Spinal cord (tissue), 10 donors: ENCODE data around the gene TRMT2A. TPM values are rescaled to one million over a fixed set of nuclear protein-coding genes. Genes with fewer than 3 reads are reported as not detected.

Source experiments
- DNase-seq, 6 donors: peaks; one replicate each; pipeline versions ENCODE4 v3.0.0 to v3.0.0-alpha.2; 2013 to 2015; ENCODE audit warnings: low spot score in 6 of 6, low read depth in 4 of 6
- H3K27ac ChIP-seq: one replicate; pipeline ENCODE4 v1.5.1; 2013; ENCODE audit warnings: low read depth, low read length, control low read depth
- H3K27me3 ChIP-seq: one replicate; pipeline ENCODE4 v1.6.1; 2013; ENCODE audit warnings: low read length; ENCODE audit not compliant: control insufficient read depth, insufficient read depth
- H3K36me3 ChIP-seq: one replicate; pipeline ENCODE4 v1.6.1; 2013; ENCODE audit warnings: low read length; ENCODE audit not compliant: control insufficient read depth, insufficient read depth
- H3K4me1 ChIP-seq: one replicate; pipeline ENCODE4 v1.6.1; 2013; ENCODE audit warnings: low read length; ENCODE audit not compliant: control insufficient read depth, insufficient read depth
- H3K4me3 ChIP-seq: one replicate; pipeline ENCODE4 v1.5.1; 2013; ENCODE audit warnings: low read depth, low read length, control low read depth
- H3K9me3 ChIP-seq: one replicate; pipeline ENCODE4 v1.6.1; 2013; ENCODE audit warnings: low read length; ENCODE audit not compliant: control insufficient read depth, insufficient read depth
- WGBS: methylation state at CpG from one replicate; pipeline ENCODE4 v1.1.5; 2013; ENCODE audit warnings: missing lambda C conversion rate; ENCODE audit not compliant: insufficient coverage; 5-methylcytosine and 5-hydroxymethylcytosine counted together
- polyA plus RNA-seq, 2 donors: library from polyadenylated mRNA; unstranded; fragments of 120-200 nt; gene quantifications; one replicate each; pipeline ENCODE4 v1.2.1, GENCODE V29; 2013; ENCODE audit not compliant: insufficient read length in 2 of 2
- total RNA-seq, 2 donors: library from RNA; depleted of rRNA in 1 of 2; stranded (reverse); fragments of 120-200 nt in 1 of 2; fragments of >200 nt in 1 of 2; gene quantifications; one replicate each; pipeline versions ENCODE4 v1.2.3 to v1.2.4, GENCODE V29; 2013 to 2014
- donor health status: healthy.

TRMT2A gene
- total and polyA plus RNA-seq, 4 donors: 24.5 to 57.4 (median 50.0) TPM

DNA sequence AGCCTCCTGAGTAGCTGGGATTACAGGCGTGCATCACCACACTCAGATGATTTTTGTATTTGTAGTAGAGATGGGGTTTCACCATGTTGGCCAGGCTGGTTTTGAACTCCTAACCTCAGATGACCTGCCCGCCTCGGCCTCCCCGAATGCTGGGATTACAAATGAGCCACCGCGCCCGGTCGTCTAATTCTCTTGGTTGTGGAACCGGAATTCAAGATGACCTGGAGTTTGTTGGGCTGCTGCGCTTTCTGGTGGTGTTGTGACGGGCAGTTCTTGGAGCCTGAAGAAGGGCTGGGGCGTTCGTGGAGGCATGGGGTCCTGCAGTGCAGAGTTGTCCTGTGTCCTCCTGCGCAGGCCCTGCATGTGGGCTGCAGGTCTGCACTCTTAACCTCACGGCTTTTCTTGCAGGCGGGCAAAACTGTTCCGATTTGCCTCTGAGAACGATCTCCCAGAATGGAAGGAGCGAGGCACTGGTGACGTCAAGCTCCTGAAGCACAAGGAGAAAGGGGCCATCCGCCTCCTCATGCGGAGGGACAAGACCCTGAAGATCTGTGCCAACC, 4.9 kb upstream of the TRMT2A start:
- Histone ChIP-seq H3K4me3 (no peak overlapping the region), H3K27ac (no peak overlapping the region), H3K4me1 (peaks cover 24% of the 10 kb centered on the region), H3K27me3 (no peaks in the 10 kb centered on the region), H3K9me3 (no peaks in the 10 kb centered on the region), H3K36me3 (peaks cover 81% of the 10 kb centered on the region)
- DNase-seq: no peak
- 95% methylated on average over 19 of the region's 22 CpGs for whole genome bisulfite sequencing

DNA sequence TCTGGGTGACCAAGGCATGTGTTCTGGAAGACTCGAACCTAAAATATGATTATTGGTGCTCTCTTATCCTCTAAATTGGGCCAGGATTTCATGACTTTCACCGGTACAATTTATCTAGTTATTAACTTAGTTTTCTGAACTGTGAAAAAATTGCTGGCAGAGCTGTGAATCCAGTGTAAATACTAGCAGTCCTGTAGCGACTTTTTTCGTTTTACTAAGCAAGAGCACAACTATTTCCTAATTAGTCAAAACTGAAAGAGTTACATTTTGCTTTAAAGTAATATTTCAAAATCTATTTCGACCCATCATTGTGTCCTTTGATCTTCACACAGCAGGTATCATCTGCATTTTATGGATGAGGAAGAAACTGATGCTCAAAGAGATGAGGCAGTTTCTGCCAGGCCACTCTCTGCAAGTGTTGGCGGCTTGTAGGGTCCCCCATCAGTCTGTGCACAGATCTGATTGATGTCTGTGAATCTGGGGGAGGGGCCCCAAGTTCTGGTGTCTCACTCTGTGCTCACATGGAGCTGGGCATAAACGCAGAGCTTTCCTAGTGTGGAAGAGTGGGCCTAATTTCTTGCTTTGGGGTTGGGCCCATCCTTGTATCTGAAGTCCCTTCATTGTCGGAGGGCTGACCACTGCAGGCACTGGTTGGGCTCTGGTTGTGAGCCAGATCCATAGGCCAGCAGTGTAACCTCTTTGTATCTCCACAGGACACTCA, 1.4 kb upstream of the TRMT2A start:
- Histone ChIP-seq H3K9me3 (no peaks in the 10 kb centered on the region), H3K4me1 (peaks cover 46% of the 10 kb centered on the region), H3K36me3 (peaks cover 78% of the 10 kb centered on the region), H3K4me3 (peak overlapping the region; percentile 66), H3K27me3 (no peaks in the 10 kb centered on the region), H3K27ac (peak overlapping the region; percentile 47)
- 20% methylated on average over 3 of the region's 8 CpGs for WGBS
- DNase-seq: no peak

- peak overlapping the region; percentile 47 for H3K27ac ChIP-seq
- WGBS: under 1% methylated on average over 65 of the region's 66 CpGs
These were observed 740 bp upstream of the TRMT2A start for GRCh38 chr22:20117633-20118299.

GRCh38 chr22:20116376-20116950, 563 bp downstream of the TRMT2A start:
- no peaks in the 10 kb centered on the region for H3K9me3 ChIP-seq
- H3K4me3 ChIP-seq: peak overlapping the region; percentile 84
- H3K4me1 ChIP-seq: peaks cover 62% of the 10 kb centered on the region
- no peak for DNase-seq
- no peaks in the 10 kb centered on the region for H3K27me3 ChIP-seq
- peak overlapping the region; percentile 57 for H3K27ac ChIP-seq
- peaks cover 78% of the 10 kb centered on the region for H3K36me3 ChIP-seq
- 12% methylated on average over 18 of the region's 27 CpGs for WGBS

More at GRCh38 chr22:20117633-20118299, 740 bp upstream of the TRMT2A start:
- Histone ChIP-seq H3K27me3 (no peaks in the 10 kb centered on the region), H3K4me1 (peaks cover 50% of the 10 kb centered on the region), H3K9me3 (no peaks in the 10 kb centered on the region), H3K36me3 (peaks cover 78% of the 10 kb centered on the region), H3K4me3 (peak overlapping the region; percentile 84)
- peak in 1 of 6 donors; percentile 40 for DNase-seq

DNA sequence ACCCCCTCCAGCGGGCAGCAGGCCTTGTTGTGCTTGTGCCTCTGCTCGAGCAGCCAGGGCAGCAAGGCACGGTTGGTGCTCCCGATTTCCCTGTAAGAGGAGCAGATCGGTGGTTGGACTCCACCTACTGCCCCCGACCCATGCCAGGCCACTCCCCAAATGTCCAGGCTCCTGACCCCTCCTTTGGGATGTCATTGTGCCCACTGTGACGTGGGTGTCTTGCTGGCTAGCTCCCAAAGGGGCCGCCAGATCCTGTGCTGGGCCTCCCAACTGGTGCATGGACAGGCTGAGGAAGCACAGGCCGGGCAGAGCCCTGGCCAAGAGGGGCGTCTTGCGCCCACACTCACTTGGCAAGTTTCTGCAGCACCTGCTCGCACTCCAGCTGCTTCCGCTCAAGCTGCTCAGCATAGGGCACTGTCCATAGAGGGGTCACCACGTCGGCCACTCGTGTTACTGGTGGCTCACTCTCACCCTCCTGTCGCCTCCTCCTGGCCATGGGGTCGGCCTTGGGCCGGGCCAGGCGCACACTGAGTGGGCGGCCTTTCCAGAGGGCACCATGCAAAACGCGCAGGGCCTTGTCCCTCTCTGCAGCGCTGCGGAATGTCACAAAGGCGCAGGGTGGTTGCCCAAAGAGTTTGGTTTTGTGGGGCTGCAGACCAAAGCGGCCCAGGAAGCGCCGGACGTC, 1.2 kb downstream of the TRMT2A start, which contains the start of gene RANBP1:
Gene RANBP1, plus strand, starts transcription at position 414 of the 685 bp plus-strand sequence. Its CDS starts 81 bp downstream, at position 495.
- no peak for DNase-seq
- Histone ChIP-seq H3K27me3 (no peaks in the 10 kb centered on the region), H3K36me3 (peaks cover 78% of the 10 kb centered on the region), H3K4me3 (peak within 1 kb of the TSS; percentile 84), H3K4me1 (peaks cover 65% of the 10 kb centered on the region), H3K9me3 (no peaks in the 10 kb centered on the region), H3K27ac (peak within 1 kb of the TSS; percentile 57)
- WGBS: 71% methylated on average over 30 of the region's 30 CpGs

DNA sequence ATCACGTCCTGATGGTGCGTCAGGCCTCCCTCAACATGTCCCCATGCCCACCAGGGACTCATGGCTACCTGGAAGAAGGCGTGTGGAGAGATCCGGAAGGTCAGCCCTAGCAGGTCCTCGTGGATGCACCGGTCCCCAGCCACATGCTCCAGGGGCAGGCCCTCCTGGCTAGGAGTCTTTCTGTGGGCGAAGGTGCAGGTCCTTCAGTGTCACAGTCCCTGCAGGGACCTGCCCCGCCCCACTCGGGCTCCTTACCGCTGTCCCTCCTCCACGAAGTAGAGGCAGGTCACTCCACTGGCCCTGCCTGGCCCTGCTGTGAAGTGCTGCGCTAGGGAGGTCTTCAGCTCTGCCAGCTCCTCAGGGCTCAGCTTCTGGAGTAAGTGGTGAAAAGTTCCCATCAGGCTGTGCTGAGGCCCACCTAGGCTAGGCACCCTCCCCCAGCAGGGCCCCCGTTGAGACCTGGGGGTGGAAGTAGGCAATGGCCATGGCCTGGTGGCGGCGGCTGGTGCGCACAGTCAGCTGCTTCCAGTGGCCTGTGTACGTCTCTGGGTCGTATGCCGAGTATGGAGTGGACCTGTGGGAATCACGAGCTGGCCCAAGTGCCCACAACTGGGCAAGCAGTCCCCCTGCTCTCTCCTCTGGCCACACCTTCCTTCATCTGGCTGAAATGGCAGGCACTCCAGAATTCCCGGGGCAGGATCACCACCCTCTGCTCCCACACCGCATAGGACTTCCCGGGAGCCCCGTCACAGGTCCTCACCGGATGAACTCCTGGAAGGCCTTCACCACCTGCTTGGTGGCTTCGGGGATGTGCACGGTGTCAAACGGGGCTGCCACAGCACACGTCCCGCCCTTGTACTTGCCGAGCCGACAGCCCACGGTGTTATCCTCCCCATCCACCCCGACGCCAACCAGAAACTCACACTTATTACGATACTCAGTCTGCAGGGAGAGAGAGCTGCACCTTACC, 2.2 kb downstream of the TRMT2A start:
- no peaks in the 10 kb centered on the region for H3K9me3 ChIP-seq
- no peak for DNase-seq
- no peak overlapping the region for H3K27ac ChIP-seq
- WGBS: 94% methylated on average over 36 of the region's 36 CpGs
- peaks cover 78% of the 10 kb centered on the region for H3K36me3 ChIP-seq
- H3K4me3 ChIP-seq: no peak overlapping the region
- no peaks in the 10 kb centered on the region for H3K27me3 ChIP-seq
- peaks cover 59% of the 10 kb centered on the region for H3K4me1 ChIP-seq

GRCh38 chr22:20113551-20114310, 3.3 kb downstream of the TRMT2A start:
- Histone ChIP-seq H3K4me3 (no peak overlapping the region), H3K9me3 (no peaks in the 10 kb centered on the region), H3K36me3 (peaks cover 78% of the 10 kb centered on the region), H3K27me3 (no peaks in the 10 kb centered on the region), H3K4me1 (peaks cover 50% of the 10 kb centered on the region), H3K27ac (no peak overlapping the region)
- no peak for DNase-seq
- 88% methylated on average over 19 of the region's 19 CpGs for WGBS
